Muscle layer of duodenum (tissue), 2 donors: ENCODE measurements around the gene USF2.

Experiments
- H3K27ac ChIP-seq: one replicate; pipeline ENCODE4 v1.7.0; 2013; ENCODE audit warnings: mild to moderate bottlenecking, low read length
- H3K27me3 ChIP-seq: one replicate; pipeline ENCODE4 v1.7.0; 2013; ENCODE audit warnings: low read depth, mild to moderate bottlenecking, control low read depth, low read length
- H3K36me3 ChIP-seq, 2 donors: one replicate each; pipeline ENCODE4 v1.7.0; 2013; ENCODE audit warnings: low read length in 2 of 2, control low read depth in 1 of 2, mild to moderate bottlenecking in 1 of 2; ENCODE audit not compliant: insufficient read depth in 2 of 2, control insufficient read depth in 1 of 2
- H3K4me1 ChIP-seq, 2 donors: one replicate each; pipeline ENCODE4 v1.7.0; 2013; ENCODE audit warnings: low read length in 2 of 2, mild to moderate bottlenecking in 2 of 2, control low read depth in 1 of 2, moderate library complexity in 1 of 2; ENCODE audit not compliant: insufficient read depth in 2 of 2, control insufficient read depth in 1 of 2
- H3K4me3 ChIP-seq, 2 donors: one replicate each; pipeline ENCODE4 v1.7.0; 2013; ENCODE audit warnings: low read length in 2 of 2, low read depth in 1 of 2, mild to moderate bottlenecking in 1 of 2
- H3K9me3 ChIP-seq, 2 donors: one replicate each; pipeline ENCODE4 v1.7.0; 2013; ENCODE audit warnings: low read length in 2 of 2, control low read depth in 1 of 2, mild to moderate bottlenecking in 1 of 2; ENCODE audit not compliant: control insufficient read depth in 1 of 2
- donor health status: healthy.

USF2 gene

DNA sequence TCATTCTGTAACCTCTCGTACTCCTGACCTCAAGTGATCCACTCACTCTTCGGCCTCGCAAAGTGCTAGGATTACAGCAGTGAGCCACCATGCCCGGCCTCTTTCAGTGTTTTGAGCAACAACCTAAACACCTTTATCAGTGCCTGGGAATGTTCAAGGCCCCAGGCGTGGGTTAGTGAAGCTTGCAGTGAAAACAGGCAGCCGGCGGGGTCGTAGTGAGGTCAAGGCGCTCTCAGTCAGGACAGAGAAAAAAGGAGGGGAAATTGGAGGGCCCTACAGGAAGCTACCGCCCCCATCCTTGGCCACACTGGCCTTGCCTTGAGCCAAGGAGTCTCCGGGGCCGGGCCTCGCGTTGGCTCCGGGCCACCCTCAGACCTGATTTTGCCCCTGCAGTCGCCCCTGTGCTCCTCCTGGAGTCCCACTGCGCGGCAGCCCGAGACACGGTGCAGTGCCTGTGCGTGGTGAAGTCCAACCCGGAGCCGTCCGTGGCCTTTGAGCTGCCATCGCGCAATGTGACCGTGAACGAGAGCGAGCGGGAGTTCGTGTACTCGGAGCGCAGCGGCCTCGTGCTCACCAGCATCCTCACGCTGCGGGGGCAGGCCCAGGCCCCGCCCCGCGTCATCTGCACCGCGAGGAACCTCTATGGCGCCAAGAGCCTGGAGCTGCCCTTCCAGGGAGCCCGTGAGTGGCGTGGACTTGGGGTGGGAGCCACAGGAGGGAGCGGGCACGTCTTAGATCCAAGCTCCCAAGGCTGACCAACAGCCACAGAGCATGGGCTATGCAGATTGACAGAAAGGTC, 40.9 kb downstream of the USF2 start:
- no peak overlapping the region for H3K27ac ChIP-seq
- no peak overlapping the region for H3K4me3 ChIP-seq
- H3K27me3 ChIP-seq: no peaks in the 10 kb centered on the region
- H3K36me3 ChIP-seq: no peaks in the 10 kb centered on the region
- H3K4me1 ChIP-seq: no peaks in the 10 kb centered on the region
- H3K9me3 ChIP-seq: no peaks in the 10 kb centered on the region

- no peak overlapping the region for H3K4me3 ChIP-seq
- H3K36me3 ChIP-seq: no peaks in the 10 kb centered on the region
- H3K9me3 ChIP-seq: no peaks in the 10 kb centered on the region
- no peaks in the 10 kb centered on the region for H3K4me1 ChIP-seq
- H3K27ac ChIP-seq: no peak overlapping the region
- no peaks in the 10 kb centered on the region for H3K27me3 ChIP-seq
Measured at GRCh38 chr19:35310331-35310730, 41.6 kb downstream of the USF2 start.

DNA sequence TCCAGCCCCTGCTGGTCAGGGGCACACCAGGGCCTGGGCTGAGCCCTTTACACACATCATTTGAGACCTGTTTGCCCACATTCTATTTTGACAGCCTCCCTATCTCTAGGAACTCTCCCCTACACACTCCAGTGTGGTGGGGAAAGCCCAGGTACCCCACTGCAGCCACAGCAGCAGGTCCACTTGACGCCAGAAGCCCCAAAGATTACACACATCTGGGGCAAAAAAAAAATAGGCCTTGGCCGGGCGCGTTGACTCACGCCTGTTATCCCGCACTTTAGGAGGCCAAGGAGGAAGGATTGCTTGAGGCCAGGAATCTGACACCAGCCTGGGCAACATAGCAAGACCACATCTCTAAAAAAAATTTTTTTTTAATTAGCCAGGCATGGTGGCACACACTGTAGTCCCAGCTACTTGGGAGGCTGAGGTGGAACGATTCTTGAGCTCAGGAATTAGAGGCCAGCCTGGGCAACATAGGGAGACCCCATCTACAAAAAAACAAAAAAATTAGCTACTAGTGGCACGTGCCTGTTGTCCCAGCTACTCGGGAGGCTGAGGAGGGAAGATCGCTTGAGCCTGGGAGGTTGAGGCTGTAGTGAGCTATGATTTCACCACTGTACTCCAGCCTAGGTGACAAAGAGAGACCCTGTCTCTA, 42.2 kb downstream of the USF2 start:
- no peak overlapping the region for H3K4me3 ChIP-seq

GRCh38 chr19:35311901-35312665, 43.3 kb downstream of the USF2 start:
- H3K4me3 ChIP-seq: no peak overlapping the region
- H3K4me1 ChIP-seq: no peaks in the 10 kb centered on the region
- H3K27me3 ChIP-seq: no peaks in the 10 kb centered on the region
- H3K36me3 ChIP-seq: no peaks in the 10 kb centered on the region
- no peak overlapping the region for H3K27ac ChIP-seq
- no peaks in the 10 kb centered on the region for H3K9me3 ChIP-seq

More for the DNA sequence above, 42.2 kb downstream of the USF2 start:
- no peaks in the 10 kb centered on the region for H3K4me1 ChIP-seq
- H3K9me3 ChIP-seq: no peaks in the 10 kb centered on the region
- H3K27me3 ChIP-seq: no peaks in the 10 kb centered on the region
- H3K36me3 ChIP-seq: no peaks in the 10 kb centered on the region
- no peak overlapping the region for H3K27ac ChIP-seq

GRCh38 chr19:35313587-35313986, 44.8 kb downstream of the USF2 start:
- Histone ChIP-seq H3K36me3 (no peaks in the 10 kb centered on the region), H3K27ac (no peak overlapping the region), H3K9me3 (no peaks in the 10 kb centered on the region), H3K27me3 (no peaks in the 10 kb centered on the region), H3K4me1 (no peaks in the 10 kb centered on the region), H3K4me3 (no peak overlapping the region)

GRCh38 chr19:35314031-35314430, 45.3 kb downstream of the USF2 start:
- H3K4me1 ChIP-seq: no peaks in the 10 kb centered on the region
- no peaks in the 10 kb centered on the region for H3K9me3 ChIP-seq
- H3K4me3 ChIP-seq: no peak overlapping the region
- no peaks in the 10 kb centered on the region for H3K27me3 ChIP-seq
- no peak overlapping the region for H3K27ac ChIP-seq
- H3K36me3 ChIP-seq: no peaks in the 10 kb centered on the region

- H3K36me3 ChIP-seq: no peaks in the 10 kb centered on the region
- H3K4me3 ChIP-seq: no peak overlapping the region
- H3K27ac ChIP-seq: no peak overlapping the region
- no peaks in the 10 kb centered on the region for H3K27me3 ChIP-seq
- H3K9me3 ChIP-seq: no peaks in the 10 kb centered on the region
- H3K4me1 ChIP-seq: no peaks in the 10 kb centered on the region
Measured at GRCh38 chr19:35314858-35315470, 46.2 kb downstream of the USF2 start.

- H3K4me1 ChIP-seq: no peaks in the 10 kb centered on the region
- no peak overlapping the region for H3K4me3 ChIP-seq
- no peaks in the 10 kb centered on the region for H3K27me3 ChIP-seq
- H3K9me3 ChIP-seq: no peaks in the 10 kb centered on the region
- no peaks in the 10 kb centered on the region for H3K36me3 ChIP-seq
- no peak overlapping the region for H3K27ac ChIP-seq
Measured at GRCh38 chr19:35315883-35316282, 47.1 kb downstream of the USF2 start.

DNA sequence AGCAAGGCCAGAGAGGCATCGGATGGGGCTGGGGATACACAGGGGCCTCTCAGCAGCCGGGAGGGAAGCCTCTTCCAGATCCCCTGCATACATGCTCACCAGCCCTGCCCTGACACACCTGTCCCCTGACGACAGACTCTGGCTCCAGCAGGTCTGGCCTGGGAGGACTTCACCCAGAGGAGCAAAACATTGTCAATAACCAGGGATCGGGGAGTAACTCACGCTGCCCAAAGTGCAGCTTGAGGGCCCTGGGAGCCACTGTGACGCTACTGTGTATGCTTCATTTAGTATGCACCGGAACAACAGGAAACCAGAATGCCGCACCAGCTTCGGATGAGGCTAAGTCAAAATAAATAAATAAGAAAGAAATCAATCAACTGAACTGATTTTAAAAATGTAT, 47.8 kb downstream of the USF2 start:
- Histone ChIP-seq H3K36me3 (no peaks in the 10 kb centered on the region), H3K4me3 (no peak overlapping the region), H3K27ac (no peak overlapping the region), H3K4me1 (no peaks in the 10 kb centered on the region), H3K27me3 (no peaks in the 10 kb centered on the region), H3K9me3 (no peaks in the 10 kb centered on the region)

DNA sequence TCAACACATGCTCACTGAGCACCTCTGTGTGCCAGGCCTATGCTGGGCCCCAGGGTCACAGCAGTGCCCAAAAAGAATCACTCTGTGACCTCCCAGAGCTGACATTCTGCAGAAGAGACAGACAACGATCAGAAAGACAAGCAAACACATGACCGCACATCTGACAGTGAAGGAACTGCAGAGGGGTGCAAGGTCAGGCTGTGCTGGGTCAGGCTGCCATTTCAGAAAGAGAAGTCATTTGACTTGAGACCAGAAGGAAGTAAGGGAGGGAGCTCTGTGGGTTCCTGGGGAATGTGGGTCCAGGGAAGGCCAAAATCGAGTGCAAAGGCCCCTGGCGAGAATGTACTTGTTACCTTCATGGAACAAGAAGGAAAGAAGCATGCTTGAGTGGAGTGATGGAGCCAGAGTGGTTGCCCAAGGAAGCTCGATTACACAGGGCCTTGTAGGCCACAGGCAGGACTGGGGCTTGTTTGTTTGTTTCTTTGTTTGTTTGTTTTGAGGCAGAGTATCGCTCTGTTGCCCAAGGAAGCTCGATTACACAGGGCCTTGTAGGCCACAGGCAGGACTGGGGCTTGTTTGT, 48.8 kb downstream of the USF2 start:
- Histone ChIP-seq H3K9me3 (peaks cover 0 to 5% of the 10 kb centered on the region in 2 donors), H3K4me3 (no peak overlapping the region), H3K27me3 (no peaks in the 10 kb centered on the region), H3K27ac (no peak overlapping the region), H3K4me1 (no peaks in the 10 kb centered on the region), H3K36me3 (no peaks in the 10 kb centered on the region)
